GM18505 (cell line): ENCODE measurements around the gene NEDD8.

Source experiments
- ATAC-seq: cut with Tn5 transposase; IDR thresholded peaks from one replicate; pipeline ENCODE4 v1.9.1; 2021; ENCODE audit not compliant: unreplicated experiment
- POLR2A ChIP-seq: IDR thresholded peaks from 4 replicates; pipeline ENCODE4 v1.6.1; 2011; ENCODE audit warnings: borderline replicate concordance; ENCODE audit not compliant: insufficient read depth, insufficient read length; ENCODE audit errors: extremely low read depth

Gene NEDD8

GRCh38 chr14:24198814-24199524 is 33.2 kb downstream of the NEDD8 start:
- no peak for TF ChIP-seq POLR2A
- no peak for ATAC-seq

DNA sequence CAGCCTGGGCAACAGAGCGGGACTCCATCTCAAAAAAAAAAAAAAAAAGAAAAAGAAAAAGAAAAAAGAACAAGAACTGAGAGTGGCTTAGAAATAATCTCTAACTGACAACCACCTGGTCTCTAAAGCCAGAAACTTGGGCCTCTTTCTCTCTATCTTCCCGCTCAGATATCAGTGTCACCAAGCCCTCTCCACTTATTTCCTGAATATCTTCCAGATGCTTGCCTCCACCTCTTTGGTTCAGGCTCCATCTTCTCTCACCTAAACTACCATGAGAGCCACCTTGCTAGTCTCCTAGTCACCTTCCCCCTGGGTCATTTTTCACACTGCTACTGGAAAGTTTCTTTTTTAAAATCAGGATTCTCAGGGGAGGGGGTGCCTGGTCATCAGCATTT is 35.1 kb downstream of the NEDD8 start:
- ATAC-seq = no peak
- no peak for TF ChIP-seq POLR2A

DNA sequence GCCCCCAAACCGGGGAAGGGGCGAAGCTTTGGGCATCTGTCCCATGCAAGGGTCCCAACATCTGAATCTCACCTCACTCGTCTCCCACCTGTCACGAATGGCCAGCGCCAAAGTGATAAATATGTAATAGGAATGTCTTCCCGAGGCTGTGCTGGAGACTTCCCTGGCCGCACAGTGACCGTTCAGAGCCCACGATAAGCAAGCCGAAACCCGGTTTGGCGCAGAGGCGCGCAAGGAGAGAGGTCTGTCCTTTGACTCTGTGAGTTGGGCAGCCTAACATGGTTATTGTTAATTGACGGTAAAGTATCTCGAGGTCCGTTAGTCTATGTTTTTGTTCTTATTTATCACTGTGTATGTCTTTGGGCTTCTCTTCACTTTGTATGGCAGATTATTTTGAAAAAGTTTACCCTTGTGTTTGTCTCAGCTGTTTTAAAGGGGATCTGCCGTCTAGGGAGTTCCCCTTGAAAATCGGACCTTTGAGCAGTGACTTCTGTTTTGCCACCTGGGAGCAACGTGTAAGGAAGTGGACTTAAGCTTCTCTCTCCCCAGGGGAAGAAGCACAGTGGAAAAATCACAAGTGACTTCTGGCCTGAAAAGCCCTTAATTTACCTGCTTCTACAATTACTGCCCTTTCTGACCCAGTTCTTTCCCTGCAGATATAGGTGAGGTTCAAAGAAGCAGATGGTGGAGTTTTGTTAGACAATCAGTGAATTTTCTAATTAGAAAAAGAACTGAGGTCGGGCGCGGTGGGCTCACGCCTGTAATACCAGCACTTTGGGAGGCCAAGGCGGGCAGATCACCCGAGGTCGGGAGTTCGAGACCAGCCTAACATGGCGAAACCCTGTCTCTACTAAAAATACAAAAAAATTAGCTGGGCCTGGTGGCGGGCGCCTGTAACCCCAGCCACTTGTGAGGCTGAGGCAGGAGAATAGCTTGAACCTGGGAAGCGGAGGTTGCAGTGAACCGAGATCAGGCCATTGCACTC is 35.8 kb downstream of the NEDD8 start:
- no peak for TF ChIP-seq POLR2A
- ATAC-seq = peak; percentile 20

GRCh38 chr14:24195186-24196070 is 36.7 kb downstream of the NEDD8 start, which contains the start of gene TM9SF1:
Gene TM9SF1 (minus strand): TSS chr14:24195441. CDS start chr14:24195019, 422 bp downstream.
- ATAC-seq = peak; percentile 88

DNA sequence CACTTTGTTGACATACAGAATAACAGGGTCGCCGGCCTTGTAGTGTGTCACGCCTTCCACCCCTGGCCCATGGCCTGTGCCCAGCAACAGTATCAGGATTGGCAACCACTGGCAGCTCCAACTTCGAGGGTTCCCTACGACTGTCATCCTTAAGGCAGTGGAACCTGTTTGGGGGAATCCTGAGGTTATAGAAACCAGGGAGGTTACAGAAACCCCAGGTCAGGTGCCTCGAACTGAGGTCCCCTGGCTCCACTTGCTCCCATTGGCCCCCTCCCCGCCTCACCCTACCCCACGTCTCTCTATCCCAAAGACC is 37.3 kb downstream of the NEDD8 start:
- ATAC-seq = no peak
- no peak for TF ChIP-seq POLR2A

More at GRCh38 chr14:24195186-24196070, 36.7 kb downstream of the NEDD8 start, which contains the start of gene TM9SF1:
- TF ChIP-seq POLR2A = peak; percentile 76

DNA sequence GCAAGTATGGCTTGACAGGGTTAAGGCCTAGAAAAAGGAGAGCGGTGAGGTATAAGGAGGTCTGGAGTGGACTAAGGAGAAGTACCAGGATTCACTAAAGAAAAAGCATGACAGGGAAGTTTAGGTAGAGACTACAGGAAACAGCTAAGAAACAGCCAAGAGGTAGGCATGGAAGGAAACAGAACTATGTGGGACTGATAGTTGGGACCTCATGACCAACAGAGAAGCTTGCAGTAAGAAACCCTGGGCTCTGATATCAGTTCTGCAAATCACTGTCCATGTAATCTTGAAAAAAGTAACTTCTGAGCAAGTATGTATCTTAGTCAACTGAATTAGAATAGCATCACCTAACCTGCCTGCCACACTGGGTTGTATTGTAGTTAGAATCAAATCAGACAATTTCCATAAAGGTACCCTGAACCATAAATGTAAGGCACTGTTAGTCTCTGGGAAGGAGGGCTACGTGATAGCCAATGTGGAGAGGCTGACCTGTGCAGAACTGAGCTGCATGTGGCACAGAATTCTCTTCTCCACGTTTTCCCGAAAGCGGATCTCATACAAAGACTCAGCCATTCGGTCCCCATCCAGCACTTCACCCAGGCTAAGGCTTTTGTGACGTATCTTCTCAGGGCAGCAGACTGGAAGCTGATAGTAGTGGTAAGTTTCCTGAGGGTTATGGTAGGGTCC is 37.8 kb downstream of the NEDD8 start:
- ATAC-seq = no peak
- TF ChIP-seq POLR2A = no peak

DNA sequence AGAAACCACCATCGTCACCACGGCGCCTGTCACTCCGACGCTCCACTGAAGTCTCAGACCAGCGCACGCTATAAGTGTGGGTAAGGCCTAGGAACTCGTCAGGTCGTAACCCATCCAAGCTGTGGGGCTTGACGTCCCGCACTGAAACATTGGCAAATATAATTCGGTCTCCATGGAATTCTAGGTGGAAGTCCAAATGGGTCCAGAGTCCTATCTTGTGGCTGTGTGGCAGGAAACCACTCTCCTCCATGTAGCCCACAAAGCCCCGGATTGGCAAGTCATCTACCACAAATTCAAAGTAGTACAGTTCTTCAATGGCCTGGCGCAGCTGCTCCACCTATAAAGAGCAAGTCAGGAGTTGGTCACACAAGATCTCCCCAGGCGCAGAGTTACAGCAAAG is 39.2 kb downstream of the NEDD8 start:
- ATAC-seq = no peak
- TF ChIP-seq POLR2A = no peak

DNA sequence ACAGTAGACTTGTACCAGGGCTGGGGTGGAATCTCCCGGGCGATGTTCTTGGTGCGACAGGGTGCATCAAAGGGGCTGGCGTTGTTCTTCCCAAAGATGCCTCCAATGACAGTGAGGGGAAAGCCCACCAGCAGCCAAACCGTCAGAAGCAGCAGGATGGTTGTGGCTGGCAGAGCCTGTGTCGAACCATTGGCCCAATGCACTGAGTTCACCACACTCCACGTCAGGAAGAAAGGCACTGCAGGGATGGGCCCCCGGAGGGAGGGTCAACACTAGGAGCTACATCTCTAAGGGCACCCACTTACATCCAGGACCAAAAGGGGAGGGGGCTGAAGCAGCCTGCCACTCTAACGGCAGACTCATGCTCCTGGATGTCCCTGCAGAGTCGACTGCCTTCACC is 41.8 kb downstream of the NEDD8 start:
- no peak for TF ChIP-seq POLR2A
- no peak for ATAC-seq

GRCh38 chr14:24189460-24189859 is 42.7 kb downstream of the NEDD8 start:
- no peak for ATAC-seq

DNA sequence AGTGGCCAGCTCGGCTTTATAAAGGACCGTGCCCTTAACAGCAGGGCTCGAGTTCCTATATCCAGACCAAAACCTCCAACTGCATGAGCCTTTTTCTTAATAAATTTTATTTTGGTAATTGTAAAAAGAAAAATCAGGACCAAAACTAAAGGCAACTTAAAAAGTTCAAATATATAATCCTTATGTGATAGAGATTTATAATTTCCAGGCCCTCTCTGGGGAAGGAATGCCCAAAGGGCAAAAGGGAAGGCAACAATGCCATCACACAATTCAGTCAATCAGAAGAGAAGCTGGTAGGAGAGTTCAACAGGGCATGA is 43.1 kb downstream of the NEDD8 start:
- TF ChIP-seq POLR2A = no peak
- no peak for ATAC-seq

More at GRCh38 chr14:24189460-24189859, 42.7 kb downstream of the NEDD8 start:
- no peak for TF ChIP-seq POLR2A

GRCh38 chr14:24188251-24189058 is 43.7 kb downstream of the NEDD8 start, which contains the start of gene IPO4:
Gene IPO4 (minus strand): TSS chr14:24188816. CDS start chr14:24188787, 29 bp downstream.
- ATAC-seq = peak; percentile 86
- peak; percentile 88 for TF ChIP-seq POLR2A

DNA sequence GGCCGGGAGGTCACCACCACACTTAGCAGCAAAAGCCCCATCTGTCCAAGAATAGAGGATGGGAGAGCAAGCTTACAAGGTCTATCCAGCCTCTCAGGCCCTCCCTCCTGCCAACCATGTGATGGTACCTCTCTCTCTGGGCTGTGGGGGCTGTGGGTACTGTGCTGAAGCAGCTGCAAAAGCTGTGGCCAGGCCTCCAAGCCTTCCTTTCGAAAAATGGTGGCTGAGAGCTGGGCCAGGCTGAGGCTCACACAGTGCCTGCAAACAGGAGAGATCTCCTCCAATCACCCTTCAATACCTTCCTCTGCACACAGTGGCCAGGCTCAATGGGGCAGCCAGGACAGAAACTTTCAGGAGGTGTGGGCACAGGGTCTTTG is 44.6 kb downstream of the NEDD8 start:
- no peak for ATAC-seq
- TF ChIP-seq POLR2A = no peak
